GM10266 (cell line): ENCODE results near the gene MDFI.

Experiments used
- DNase-seq: peaks from one replicate; pipeline ENCODE4 v3.0.0; 2012; ENCODE audit errors: extremely low spot score
- CTCF ChIP-seq: IDR thresholded peaks from 2 replicates; pipeline ENCODE4 v1.5.1; 2012; ENCODE audit warnings: mild to moderate bottlenecking, low read depth; ENCODE audit not compliant: control insufficient read depth, insufficient read depth; ENCODE audit errors: missing control alignments

MDFI gene

GRCh38 chr6:41593839-41594238 is 44.4 kb upstream of the MDFI start:
- no peak for TF ChIP-seq CTCF
- no peak for DNase-seq

GRCh38 chr6:41594326-41594725 is 43.9 kb upstream of the MDFI start:
- no peak for TF ChIP-seq CTCF
- DNase-seq = no peak

DNA sequence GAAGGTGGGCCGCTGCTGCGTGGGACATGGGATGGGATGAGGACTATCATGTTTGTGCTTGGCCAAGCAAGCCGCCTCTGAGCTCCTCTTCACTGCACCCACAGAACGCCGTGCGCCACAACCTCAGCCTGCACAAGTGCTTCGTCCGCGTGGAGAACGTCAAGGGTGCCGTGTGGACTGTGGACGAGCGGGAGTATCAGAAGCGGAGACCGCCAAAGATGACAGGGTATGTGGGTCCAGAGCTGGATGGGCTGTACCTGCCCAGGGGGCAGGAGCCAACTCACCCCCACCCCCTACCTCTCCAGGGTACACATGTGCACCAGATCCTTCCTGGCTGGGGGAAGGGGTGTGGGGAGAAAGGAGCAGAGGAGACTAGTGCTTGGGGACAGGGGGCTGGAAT is 43.5 kb upstream of the MDFI start:
- no peak for DNase-seq
- TF ChIP-seq CTCF = no peak

DNA sequence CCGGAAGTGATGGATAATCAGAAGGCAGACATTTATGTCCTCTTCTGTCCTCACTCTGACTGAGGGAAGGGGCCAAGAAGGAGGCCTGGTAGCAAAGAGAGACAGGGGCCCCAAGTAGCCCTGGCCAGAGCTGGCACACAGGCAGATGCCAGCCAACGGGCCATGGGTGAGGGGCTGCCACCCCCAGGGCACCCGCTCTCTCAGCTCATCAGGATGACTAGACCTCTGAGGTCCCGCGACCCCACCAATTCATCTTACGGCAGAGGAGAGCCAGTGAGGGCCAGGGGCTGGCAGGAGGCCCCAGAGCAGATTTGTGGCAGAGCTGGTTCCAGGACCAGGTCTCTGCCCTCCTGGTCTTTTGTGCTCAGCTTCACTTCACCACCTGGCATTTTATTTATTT is 43.1 kb upstream of the MDFI start:
- DNase-seq = no peak
- TF ChIP-seq CTCF = no peak

DNA sequence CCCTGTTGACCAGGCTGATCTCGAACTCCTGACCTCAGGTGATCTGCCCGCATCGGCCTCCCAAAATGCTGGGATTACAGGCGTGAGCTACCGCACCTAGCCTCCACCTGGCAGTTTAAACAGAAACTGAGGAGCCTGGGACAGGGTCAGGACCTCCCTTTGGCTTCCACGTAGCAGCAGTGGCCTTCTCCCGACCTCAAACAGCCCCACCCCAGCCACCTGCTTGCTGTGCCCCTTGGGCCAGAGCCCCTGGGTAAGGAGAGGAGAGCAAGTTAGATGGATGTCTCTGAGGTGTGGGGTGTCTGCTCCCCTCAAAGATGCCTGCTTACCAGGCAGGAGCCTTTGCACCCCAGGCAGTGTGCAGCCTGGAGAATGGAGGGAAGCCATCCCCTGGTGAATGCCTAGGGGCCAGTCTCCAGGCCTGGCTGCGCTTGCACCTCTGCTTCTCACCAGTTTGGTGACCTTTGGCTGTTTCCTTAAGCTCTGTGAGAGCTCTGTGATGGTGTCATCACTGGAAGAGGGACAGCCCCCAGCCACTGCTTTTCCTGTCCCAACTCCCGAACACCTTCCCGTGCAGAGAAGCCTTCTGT is 42.1 kb upstream of the MDFI start:
- no peak for TF ChIP-seq CTCF
- no peak for DNase-seq

- DNase-seq = no peak
- no peak for TF ChIP-seq CTCF
Observed at GRCh38 chr6:41596807-41597206, 41.5 kb upstream of the MDFI start.

DNA sequence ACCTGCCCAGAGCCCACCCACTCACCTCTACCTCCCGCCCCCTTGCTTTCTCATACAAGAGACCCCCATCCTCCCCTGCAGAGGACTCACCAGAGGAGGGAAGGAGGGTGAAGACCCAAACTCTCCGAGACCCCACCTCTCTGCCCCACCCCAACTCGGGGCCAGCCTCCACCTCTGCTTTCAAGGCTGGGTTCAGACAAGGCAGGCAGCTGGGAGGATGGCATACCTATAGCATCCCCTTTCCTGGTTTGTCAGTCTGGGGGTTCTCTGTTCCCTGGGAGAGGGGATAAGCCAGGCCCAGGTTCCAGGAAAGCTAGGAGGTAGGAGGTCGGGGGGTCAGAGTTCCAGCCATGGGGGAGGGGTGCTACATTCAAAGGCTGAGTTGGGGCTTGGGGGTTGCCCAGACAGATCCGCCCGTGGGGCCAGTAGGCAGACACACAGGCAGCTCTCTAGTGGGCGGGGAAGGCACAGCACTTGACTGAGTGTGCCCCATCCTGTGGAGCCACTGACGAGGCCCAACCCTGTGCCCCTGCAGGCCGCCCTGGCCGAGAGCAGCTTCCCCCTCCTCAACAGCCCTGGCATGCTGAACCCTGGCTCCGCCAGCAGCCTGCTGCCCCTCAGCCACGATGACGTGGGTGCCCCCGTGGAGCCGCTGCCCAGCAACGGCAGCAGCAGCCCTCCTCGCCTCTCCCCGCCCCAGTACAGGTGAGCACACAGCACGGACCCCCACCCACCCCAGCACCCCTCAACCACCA is 40.8 kb upstream of the MDFI start:
- DNase-seq = no peak

More for the DNA sequence above, 40.8 kb upstream of the MDFI start:
- TF ChIP-seq CTCF = no peak
